Hematopoietic multipotent progenitor cell (in vitro differentiated cells): ENCODE measurements around the gene AGBL4. TPM values are rescaled to one million over a fixed set of nuclear protein-coding genes. Genes with fewer than 3 reads are reported as not detected.

ENCODE experiments used
- DNase-seq, 3 donors: peaks; one replicate each; pipeline ENCODE4 v3.0.0-alpha.2; 2011 to 2015; ENCODE audit warnings: low read depth in 2 of 3, low spot score in 2 of 3
- total RNA-seq: library from RNA; depleted of rRNA; stranded (reverse); fragments of >200 nt; gene quantifications from one replicate; pipeline ENCODE4 v1.2.3, GENCODE V29; 2012

The AGBL4 gene
- total RNA-seq, 1 donor = 0.54 TPM

DNA sequence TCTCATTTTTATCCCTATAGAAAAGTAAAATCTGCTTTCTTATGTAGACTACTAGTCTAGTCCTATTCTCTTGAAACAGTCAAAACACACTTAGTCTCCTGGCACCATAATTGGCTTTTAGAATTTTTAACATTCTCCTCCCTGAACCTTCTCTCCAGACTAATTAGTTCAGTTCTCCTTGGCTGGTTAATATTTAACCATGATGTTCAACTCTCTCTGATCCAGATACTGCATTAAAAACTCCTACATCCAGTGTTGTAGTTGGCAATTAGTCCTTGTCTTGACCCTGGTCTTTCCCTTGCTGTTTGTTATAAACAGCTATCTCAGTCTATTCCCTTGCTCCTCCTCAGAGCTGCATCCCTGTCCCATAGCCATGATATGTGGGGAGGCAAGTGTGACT is 824.2 kb downstream of the AGBL4 start:
- no peak for DNase-seq

DNA sequence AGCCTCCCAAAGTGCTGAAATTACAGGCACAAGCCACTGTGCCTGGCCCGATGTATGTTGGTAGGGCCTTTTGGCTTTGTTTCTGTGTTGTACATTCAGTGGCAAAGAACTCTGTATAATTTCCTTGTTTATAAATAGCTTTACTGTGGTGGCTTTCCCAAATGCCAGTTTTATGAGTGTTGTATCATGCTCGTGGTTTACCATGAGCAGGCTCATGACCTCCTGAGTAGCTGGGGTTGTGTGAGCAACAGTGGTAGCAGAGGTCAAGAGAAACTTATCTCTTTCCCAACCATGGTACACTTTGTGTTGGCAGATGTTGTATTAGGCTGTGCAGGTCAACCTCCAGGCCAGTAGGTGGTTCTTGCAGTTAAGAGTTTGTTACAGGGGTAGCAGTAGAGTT is 826.7 kb downstream of the AGBL4 start:
- no peak for DNase-seq

GRCh38 chr1:49190138-49190537 is 833.6 kb downstream of the AGBL4 start:
- no peak for DNase-seq

- no peak for DNase-seq
Measured at GRCh38 chr1:49187056-49187455, 836.7 kb downstream of the AGBL4 start.

DNA sequence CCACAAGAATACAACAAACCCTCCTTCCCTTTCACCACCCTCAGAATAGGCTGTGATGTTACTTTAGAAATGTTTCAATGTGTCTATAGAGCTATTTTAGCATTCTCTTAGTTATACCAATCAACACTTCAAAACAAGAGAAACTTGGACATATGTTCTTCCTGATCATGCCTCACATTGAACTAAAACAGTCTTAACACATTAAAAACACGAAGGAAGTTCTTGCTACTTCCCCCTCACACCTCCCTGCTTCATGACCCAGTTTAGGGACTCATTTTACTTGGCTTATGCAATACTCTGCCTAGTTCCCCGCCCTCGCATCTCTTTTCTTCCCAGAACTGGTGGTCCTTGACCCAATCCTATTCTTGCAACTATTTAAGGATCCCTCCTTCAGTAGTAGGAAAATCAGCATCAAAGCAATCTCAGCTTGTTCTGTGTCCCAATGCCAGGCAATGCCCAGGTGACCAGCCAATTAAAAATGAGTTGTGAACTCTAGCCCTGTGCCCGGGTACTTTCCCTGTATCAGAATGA is 838.2 kb downstream of the AGBL4 start:
- DNase-seq = no peak

DNA sequence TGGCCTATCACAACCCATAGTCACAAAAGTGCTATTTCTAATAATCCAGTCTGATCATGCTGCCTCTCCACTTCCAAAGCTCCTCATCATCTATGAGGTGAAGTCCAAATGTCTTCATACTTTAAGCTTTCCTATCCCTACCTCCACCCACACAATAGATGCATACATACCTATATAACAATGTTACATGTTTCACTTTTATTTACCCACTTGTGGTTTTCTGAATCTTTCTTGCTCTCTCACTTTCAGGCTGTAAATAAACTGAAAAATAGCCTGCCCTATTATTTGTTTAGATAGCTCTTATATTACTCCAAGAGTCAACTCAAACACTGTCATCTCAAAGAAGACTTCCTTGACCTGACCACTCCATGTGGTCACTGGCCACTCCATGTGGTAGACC is 840.3 kb downstream of the AGBL4 start:
- DNase-seq = no peak

GRCh38 chr1:49181033-49181432 is 842.7 kb downstream of the AGBL4 start:
- no peak for DNase-seq

DNA sequence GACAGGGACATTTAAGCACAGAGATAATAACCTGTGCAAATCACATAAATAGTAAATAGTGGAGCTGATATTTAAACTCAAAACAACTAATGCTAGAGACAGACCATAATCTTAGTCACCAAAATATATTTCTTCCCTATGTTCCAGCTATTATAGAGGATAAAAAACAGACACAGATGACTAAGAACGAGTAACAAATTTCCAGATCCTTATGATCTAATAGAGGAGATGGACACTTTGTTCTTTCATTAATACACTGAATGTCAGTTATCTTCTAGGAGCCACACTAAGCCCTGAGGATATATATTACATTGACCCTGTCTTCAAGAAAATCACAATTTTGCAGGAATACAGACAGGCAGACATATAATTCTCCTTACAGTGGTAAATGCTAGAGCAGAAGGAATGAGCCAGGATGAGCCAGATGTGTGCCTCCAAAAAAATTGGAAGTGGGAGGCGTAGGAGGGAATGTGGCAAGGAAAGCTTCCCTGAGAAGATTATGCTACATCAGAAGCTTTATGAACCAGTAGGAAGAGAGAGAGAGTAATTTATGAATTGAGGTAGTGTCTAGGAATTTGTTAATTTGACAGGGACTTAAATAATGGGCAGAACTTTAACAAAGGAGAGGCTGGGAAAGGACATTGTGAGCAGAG is 851.7 kb downstream of the AGBL4 start:
- no peak for DNase-seq

DNA sequence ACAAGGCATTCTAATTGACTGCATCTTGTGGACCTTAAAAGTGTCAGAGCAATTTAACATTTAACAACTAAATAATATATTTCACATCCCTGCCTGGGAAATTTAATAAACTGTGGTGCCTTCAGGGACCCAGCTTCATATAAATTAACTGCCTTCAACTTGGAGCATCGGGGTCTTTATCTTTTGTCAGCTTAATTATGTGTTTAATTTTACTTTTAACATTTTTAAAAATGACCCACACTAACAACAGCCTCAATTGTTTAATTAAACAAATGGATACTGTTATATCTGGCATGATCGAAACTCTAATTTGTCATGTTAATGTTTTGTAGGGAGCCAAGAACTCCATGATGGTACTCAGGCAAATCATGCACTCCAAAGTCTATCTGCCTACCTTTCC is 857.7 kb downstream of the AGBL4 start:
- DNase-seq = no peak

DNA sequence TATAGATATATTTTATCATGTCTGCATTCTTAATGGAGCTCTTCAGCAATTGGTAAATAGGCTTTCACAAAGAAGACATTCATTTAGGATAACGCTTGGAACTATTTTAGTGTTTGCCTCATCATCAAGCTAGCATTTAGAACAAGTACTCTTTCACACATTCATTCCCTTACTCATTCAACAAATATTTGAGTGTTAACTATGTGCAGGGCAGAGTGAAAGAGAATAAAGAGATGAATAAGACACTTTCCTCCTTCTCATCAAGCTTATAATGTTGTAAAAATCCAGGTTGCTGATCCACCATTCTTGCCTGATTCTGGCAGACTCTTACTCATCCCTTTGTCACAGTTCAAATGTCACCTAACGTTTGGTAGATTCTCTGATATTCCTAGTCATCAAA is 860.7 kb downstream of the AGBL4 start:
- DNase-seq = no peak

DNA sequence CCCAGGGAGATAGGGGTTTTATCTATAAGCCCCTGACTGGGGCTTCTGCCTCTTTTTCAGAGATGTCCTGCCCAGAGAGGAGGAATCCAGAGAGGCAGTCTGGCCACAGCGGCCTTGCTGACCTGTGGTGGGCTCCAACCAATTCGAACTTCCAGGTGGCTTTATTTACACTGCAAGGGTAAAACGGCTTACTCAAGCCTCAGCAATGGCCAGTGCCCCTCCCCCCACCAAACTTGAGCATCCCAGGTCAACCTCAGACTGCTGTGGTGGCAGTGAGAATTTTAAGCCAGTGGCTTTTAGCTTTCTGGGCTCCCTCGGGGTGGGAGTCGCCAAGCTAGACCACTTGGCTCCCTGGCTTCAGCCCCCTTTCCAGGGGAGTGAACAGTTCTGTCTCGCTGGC is 863.1 kb downstream of the AGBL4 start:
- no peak for DNase-seq

DNA sequence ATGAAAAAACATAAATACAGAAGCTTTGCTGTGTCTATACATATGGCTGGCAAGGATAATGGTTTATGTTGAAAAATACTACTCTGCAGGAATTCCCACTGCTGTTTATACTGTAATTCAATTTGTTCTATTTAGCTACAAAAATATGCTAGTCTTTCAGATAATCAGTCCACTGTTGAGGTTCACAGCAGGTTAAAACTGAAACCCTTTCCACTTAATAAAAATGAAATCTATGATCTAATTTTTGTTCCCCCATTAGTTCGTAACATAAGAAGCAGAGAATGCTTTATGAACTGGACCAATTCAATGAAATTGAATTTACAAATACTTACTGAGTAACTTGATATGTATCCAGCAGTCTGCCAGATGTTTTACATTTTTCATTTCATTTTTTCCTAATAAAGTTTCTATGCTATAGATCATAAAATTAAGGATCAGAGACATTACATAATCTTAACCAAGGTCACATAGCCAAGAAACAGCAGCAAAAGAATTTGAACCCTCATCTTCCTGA is 887.0 kb downstream of the AGBL4 start:
- DNase-seq = no peak

GRCh38 chr1:49125746-49126145 is 898.0 kb downstream of the AGBL4 start:
- DNase-seq = no peak

GRCh38 chr1:49111931-49112330 is 911.8 kb downstream of the AGBL4 start:
- DNase-seq = no peak

DNA sequence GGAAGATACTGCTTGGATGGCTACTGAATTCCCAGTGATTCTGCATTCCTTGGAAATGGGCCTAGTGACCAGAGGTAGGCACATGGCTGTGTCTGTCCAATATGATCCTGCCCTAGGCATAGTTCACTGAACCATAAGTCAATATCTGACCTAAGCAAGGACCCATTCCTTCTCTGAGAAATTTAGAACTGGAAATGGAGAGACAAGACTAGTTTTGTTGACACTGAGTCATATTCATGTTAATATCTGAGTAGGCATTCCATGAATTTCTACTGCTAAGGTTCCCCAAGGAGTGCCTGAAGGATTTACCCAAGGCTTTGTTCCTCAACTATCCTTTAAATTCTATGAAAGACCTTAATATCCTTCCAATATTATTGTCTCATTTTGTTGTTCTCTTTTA is 917.3 kb downstream of the AGBL4 start:
- no peak for DNase-seq

GRCh38 chr1:49104575-49104974 is 919.2 kb downstream of the AGBL4 start:
- DNase-seq = no peak

DNA sequence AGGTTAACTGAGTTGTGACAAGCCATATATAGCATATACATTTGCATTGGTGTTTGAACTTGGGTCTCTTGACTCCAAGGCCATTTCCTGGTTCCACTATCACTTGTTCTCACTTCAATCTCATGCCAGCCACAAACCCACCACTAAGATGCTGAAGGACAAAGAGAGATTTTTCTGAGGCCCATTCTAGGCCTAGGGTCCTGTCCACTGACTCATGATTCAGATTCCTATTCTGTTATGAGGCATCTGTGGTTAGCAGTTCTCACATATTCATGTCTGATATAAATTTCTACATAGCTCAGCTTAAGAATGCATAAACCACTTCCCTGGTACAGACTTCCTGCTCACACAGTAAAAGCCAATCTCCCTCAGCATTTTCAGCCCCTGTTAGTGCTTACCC is 921.0 kb downstream of the AGBL4 start:
- no peak for DNase-seq

DNA sequence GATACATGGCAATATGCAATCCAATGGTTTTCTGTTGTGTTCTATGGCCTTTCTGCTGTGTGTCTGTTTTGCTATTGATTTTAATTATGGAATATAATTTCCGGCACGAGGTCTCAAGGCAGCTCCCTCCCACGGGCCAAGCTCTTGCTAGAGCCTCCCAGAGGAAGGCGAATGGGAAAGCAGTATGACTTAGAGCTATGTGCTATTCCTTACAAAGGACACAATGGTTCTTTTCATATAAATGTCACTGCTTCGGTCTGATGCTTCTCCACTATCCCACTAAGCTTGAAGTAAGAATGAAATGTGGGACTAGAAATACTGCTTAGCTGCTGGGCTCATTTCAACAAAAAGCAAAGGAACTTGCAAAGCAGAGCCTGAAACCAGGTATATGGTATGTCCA is 924.9 kb downstream of the AGBL4 start:
- no peak for DNase-seq

DNA sequence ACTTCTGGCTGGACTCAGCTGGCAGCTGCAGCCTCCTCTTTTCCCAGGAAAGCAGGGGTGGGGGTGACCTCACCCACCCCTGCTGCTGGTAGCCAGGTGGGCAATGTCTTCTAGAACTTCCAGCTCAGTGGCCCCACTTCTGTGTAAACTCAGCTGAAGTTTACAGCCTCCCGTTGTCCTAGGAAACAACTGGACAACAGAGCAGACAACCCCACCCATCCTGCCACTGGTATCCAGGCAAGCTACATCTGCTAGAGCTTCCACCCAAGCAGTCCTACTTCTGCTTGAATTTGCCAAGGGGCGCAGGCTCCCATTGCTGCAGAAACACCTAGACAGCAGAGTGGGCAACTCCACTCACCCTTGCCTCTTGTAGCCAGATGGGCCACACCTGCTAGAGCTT is 937.4 kb downstream of the AGBL4 start:
- DNase-seq = no peak

DNA sequence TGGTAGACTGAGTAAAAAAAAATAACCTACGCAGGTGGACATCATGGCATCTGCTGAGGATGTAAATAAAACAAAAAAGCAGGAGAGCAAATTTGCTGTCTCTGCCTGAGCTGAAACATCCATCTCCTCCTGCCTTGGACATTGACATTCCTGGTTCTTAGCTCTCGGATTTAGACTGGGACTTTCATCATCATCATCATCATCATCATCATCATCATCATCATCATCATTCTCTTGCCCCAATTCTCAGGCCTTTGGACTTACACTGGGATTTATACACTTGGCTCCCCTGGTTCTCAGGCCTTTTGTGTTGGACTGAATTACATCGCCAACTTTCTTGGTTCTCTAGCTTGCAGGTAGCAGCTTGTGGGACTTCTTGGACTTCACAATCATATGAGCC is 938.7 kb downstream of the AGBL4 start:
- no peak for DNase-seq

GRCh38 chr1:49060766-49061165 is 963.0 kb downstream of the AGBL4 start:
- DNase-seq = no peak

GRCh38 chr1:49059087-49059486 is 964.7 kb downstream of the AGBL4 start:
- DNase-seq = no peak

DNA sequence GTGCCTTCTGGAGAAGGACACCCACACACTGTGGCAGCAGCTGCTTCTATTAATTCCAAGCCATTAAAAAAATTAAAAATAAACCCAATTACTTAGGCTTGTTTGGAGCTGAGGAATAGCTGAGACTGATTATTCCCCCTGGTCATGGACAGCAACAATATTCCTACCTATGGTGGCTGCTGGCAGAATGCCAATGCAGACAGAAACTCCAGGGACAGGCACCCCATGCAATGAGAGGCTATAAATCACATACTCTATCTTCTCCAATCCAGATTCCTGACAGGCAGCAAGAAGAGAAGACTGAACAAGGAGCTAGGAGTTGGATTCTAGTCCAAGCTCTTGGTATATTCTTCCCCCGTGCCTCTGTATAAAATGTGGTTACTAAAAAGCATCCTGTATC is 971.7 kb downstream of the AGBL4 start:
- DNase-seq = no peak
